DND-41 (cell line): ENCODE measurements around the gene GALNT18.

ENCODE experiments used
- EZH2 ChIP-seq: IDR thresholded peaks from 3 replicates; pipeline ENCODE4 v1.6.1; 2012; ENCODE audit warnings: borderline replicate concordance, low read depth, mild to moderate bottlenecking, moderate library complexity, low read length, inconsistent platforms; ENCODE audit not compliant: severe bottlenecking
- TF ChIP-seq, protein P1 (sequence below): IDR thresholded peaks from 2 replicates; pipeline ENCODE4 v1.5.1; 2012; ENCODE audit warnings: borderline replicate concordance, low read length, moderate library complexity, mild to moderate bottlenecking; ENCODE audit not compliant: poor library complexity, severe bottlenecking; ENCODE audit errors: extremely low read depth

DNA sequence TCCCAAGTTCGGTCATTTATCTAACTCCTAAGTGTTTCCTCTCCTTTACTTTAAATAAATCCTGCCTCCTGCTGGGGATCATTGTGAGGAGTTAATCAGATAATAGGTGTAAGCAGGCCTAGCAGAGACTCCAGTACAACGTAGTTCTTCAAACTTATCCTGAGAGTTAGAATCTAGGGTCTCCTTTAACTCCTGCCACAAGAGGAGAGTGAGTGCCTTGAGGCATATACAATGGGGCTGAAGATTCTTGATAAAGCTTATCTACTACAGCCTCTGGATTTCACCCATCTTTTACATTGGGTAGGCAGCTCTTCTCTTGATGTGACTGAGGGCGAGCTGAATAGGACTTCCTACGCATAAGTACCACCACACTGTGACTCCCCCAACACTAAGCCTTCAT, 3.1 kb upstream of the GALNT18 start:
- TF ChIP-seq, protein P1, sequence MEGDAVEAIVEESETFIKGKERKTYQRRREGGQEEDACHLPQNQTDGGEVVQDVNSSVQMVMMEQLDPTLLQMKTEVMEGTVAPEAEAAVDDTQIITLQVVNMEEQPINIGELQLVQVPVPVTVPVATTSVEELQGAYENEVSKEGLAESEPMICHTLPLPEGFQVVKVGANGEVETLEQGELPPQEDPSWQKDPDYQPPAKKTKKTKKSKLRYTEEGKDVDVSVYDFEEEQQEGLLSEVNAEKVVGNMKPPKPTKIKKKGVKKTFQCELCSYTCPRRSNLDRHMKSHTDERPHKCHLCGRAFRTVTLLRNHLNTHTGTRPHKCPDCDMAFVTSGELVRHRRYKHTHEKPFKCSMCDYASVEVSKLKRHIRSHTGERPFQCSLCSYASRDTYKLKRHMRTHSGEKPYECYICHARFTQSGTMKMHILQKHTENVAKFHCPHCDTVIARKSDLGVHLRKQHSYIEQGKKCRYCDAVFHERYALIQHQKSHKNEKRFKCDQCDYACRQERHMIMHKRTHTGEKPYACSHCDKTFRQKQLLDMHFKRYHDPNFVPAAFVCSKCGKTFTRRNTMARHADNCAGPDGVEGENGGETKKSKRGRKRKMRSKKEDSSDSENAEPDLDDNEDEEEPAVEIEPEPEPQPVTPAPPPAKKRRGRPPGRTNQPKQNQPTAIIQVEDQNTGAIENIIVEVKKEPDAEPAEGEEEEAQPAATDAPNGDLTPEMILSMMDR = no peak
- TF ChIP-seq EZH2 = no peak
